CMK (cell line): Measurements from ENCODE around the gene TXNL4B.
"Not testable (repeated sequence)": the region's sequence is repeated elsewhere in the genome, so short reads cannot be mapped to it uniquely, and the experiment has no call there.

Source experiments
- DNase-seq: peaks from one replicate; pipeline ENCODE4 v3.0.0-alpha.2; 2010; ENCODE audit warnings: low read depth

The TXNL4B gene

GRCh38 chr16:72072514-72073342 lies 20.7 kb downstream of the TXNL4B start:
- no peak for DNase-seq

GRCh38 chr16:72068930-72069329 lies 24.5 kb downstream of the TXNL4B start:
- DNase-seq, result no peak

GRCh38 chr16:72066747-72067146 lies 26.7 kb downstream of the TXNL4B start:
- peak; percentile 11 for DNase-seq

GRCh38 chr16:72064361-72064894 lies 29.0 kb downstream of the TXNL4B start:
- DNase-seq, result no peak

GRCh38 chr16:72061564-72061963 lies 31.9 kb downstream of the TXNL4B start:
- no peak for DNase-seq

GRCh38 chr16:72060405-72060804 lies 33.0 kb downstream of the TXNL4B start:
- no peak for DNase-seq

- DNase-seq, result not testable (repeated sequence)
These were observed 34.4 kb downstream of the TXNL4B start for GRCh38 chr16:72059060-72059459.

GRCh38 chr16:72057313-72057712 lies 36.1 kb downstream of the TXNL4B start:
- DNase-seq, result not testable (repeated sequence)

- no peak for DNase-seq
These were observed 37.5 kb downstream of the TXNL4B start for GRCh38 chr16:72055911-72056310.

- DNase-seq, result not testable (repeated sequence)
These were observed 39.1 kb downstream of the TXNL4B start, which contains the start of gene HP for GRCh38 chr16:72054254-72054847. Gene HP, plus strand, starts transcription at chr16:72054505. Its CDS starts 148 bp downstream, at chr16:72054653.

- DNase-seq, result no peak
These were observed 41.6 kb downstream of the TXNL4B start for GRCh38 chr16:72051818-72052217.

- no peak for DNase-seq
These were observed 42.5 kb downstream of the TXNL4B start for GRCh38 chr16:72050769-72051464.

- no peak for DNase-seq
These were observed 44.3 kb downstream of the TXNL4B start for GRCh38 chr16:72049110-72049509.

- no peak for DNase-seq
These were observed 48.5 kb downstream of the TXNL4B start for GRCh38 chr16:72044825-72045359.

- DNase-seq, result no peak
These were observed 49.1 kb downstream of the TXNL4B start for GRCh38 chr16:72044296-72044695.

- no peak for DNase-seq
These were observed 49.9 kb downstream of the TXNL4B start for GRCh38 chr16:72043539-72043938.

GRCh38 chr16:72043058-72043457 lies 50.4 kb downstream of the TXNL4B start:
- no peak for DNase-seq

- DNase-seq, result no peak
These were observed 51.2 kb downstream of the TXNL4B start for GRCh38 chr16:72042157-72042660.

GRCh38 chr16:72036098-72036497 lies 57.3 kb downstream of the TXNL4B start:
- no peak for DNase-seq
